GM21576 (cell line): ENCODE measurements around the gene COL19A1.
"Not testable (repeated sequence)": the region's sequence is repeated elsewhere in the genome, so short reads cannot be mapped to it uniquely, and the experiment has no call there.

Experiments
- ATAC-seq: cut with Tn5 transposase; IDR thresholded peaks from one replicate; pipeline ENCODE4 v1.9.1; 2021; ENCODE audit warnings: mild to moderate bottlenecking, moderate library complexity; ENCODE audit not compliant: unreplicated experiment

COL19A1 gene

DNA sequence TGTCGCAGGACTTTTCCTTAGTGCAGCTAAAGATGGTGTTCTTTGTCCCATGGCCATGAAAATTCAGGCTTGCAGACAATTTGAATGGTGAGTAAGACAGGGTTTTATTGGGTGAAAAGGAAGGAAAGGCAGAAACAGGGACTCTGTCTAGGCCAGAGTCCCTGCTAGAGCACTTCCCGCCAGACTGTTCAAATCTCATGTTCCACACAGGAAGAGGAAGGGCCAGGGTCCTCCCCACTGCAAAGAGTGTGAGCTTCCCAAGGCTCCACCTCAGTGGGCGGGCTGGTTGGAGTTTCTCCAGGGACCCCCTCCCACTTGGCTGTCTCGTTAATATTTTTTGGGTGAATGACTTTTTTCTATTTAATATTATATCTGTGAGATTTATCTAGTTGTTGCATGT, 29.0 kb downstream of the COL19A1 start:
- no peak for ATAC-seq

DNA sequence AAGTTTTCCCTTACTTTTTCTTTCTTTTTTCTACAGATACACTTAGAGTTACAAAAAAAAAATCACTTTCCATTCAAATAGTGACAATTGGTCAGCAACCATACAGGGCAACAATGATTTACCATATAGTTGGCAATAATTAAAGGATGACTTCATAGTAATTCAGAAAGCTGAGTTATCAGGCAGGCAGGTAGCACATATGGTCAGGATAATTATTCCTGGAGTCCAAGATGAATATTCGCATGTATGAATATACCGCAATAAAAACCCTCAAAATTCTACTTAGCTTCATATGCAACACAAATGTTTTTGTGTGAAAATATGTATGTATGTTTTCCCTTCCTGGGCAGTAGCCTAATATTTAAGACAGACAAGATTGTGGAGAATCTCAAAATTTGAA, 34.5 kb downstream of the COL19A1 start:
- no peak for ATAC-seq

DNA sequence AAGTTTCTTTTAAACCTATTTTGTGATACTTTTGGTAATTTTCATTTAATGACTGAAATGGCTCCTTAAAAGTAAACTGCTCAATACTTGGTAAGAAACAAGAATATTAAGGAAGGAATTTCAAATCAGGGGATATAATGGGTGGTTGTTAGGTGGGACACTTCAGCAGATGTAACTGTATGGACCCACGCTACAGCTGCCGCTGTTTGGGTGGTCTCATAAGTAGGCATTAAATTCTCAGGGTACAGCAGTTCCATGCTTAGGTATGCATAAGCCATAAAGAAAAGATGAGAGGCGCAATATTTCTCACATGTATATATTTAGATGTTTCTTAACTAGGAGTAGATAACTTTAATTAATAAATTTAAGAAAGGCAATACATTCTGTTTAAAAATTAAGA, 35.0 kb downstream of the COL19A1 start:
- no peak for ATAC-seq

DNA sequence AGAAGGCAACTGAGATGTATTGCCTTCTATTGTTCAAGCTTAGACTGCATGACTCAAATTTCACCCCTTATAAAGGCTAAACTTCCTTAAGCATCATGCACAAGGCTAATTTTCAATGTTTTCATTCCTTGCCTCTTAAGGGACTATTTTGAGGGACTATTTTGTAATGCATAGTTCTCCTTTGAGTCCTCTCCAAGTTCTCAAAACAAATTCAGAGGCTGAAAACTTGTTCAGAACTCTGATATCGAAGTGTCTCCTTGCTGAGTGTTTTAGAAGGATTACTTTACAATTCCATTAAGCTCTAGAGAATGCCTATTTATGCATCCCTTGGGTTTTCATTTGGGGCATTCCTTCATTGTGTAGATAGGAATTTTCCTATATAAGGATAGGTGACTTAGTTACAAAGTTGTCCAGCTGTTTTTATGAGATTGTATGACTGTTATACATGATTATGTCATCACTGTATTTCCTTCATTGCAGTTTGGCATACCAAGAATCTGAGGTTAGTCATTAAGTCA, 41.7 kb downstream of the COL19A1 start:
- no peak for ATAC-seq

DNA sequence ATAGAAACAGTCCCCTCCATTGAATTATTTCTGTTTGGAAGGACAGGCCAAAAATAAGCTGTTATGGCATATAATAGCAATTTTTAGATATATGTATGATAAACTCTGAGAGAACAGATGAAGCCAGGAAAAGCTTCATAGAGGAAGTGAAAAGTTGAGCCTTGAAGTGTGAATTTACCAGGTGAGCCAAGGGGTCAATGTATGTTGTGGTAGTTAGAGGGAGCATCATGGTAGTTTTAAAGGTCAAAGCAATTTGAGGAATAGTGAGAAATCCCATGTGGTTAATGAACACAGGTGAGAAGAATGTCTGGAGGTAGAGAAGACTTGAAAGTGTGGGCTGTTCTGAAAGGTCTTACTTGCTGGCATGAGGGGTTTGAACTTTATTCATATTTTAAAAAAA, 47.0 kb downstream of the COL19A1 start:
- ATAC-seq, result no peak

DNA sequence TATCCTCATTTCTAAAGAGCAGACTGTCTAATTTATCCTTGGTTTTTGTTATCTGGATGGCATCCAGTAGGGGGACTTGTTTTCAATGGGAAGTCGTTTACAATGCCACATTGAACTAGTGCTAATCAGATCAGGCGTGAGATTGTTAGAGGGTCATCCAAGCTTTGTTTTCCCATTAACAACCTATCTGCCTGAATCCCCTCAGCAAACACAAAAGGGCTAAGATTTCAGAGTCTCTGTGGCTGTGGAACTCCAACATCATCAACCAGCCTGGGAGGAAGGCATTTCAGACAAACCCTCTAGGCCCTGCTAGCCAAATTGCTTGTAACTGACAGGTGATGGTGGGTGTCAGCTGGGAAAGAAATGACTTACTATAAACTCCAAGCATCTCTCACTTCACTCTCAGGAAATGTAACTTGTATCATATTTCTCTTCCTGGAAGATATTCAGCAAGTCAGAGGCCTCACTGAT, 47.7 kb downstream of the COL19A1 start:
- no peak for ATAC-seq

DNA sequence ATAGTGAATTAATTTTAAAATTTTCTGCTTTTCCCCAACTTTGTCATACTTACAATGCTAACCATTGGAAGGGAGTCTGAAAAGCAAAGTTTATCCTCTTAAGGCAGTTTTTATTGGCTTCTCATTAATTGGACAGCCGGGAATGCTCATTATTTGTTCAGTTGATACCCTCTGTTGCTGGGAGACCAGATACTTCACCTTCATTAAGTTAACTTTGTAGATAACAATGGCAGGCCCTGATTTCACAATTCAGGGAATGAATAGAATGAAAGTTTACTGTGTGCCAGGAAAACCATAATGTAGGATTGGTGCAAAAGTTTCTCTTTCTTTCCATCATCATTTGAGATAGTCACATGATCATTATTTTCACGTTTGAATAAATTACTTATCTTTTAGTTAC, 49.0 kb downstream of the COL19A1 start:
- no peak for ATAC-seq

DNA sequence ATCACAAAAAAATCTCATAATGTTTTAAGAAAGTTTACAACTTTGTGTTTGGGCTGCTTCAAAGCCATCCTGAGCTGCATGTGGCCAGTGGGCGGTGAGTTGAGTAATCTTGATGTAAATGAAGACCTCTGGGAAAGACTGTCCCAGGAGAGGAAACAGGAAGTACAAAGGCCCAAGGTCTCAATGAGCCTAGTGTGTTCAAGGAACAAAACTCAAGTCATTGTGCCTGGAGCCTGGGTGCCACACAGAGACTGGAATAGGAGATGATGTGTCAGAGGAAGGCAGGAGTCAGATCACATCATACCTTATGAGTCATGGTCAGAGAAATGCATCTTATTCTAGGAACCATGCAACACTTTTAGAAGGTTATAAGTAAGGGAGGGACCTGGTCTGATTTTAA, 51.5 kb downstream of the COL19A1 start:
- no peak for ATAC-seq

DNA sequence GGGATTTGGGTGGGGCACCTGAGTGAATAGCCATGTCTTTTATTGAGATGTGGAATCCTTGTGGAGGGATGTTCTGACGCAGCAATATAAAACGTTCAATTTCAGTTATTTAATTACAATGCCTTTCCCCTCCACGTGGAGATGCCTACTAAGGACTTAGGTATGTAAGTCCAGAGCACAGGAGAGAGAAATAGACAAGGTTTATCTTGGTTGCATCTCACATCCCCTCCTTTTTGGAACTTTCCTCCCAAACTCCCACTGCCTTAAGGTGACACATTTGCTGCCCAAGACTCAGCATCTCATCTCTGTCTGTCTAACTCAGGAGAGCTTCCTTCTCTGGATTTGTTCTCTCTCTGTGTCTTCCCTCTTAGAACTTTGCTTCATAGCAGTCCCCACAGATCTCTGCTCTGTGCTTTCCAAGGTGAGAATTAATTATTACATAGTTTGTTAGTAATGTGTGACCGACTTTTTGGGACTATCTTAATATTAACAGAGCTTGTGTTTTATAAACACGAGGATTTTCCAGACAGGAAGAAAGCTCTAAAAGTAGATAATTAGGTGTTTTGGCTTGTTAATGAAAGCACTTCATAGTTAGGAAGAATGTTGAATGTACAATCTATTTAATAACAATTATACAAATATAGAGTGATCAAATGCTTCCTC, 52.6 kb downstream of the COL19A1 start:
- ATAC-seq, result no peak

DNA sequence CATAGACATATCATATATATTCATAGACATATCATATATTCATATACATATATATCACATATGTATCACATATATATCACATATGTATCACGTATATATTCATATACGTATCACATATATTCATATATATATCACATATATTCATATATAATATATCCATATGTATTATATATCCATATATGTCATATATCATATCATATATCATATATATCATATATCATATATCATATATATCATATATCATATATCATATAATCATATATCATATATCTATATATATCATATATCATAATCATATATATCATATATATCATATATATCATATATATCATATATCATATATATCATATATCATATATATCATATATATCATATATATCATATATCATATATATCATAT, 54.7 kb downstream of the COL19A1 start:
- not testable (repeated sequence) for ATAC-seq

DNA sequence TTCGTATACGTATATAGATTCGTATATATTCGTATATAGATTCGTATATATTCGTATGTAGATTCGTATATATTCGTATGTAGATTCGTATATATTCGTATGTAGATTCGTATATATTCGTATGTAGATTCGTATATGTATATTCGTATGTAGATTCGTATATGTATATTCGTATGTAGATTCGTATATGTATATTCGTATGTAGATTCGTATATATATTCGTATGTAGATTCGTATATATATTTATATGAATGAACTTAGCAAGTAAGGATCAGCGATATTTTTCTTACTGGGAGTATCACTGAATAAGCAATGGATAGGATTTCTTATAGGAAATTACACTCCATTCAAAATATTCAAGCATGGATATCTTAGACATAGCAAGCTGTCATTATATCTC, 55.3 kb downstream of the COL19A1 start:
- not testable (repeated sequence) for ATAC-seq

DNA sequence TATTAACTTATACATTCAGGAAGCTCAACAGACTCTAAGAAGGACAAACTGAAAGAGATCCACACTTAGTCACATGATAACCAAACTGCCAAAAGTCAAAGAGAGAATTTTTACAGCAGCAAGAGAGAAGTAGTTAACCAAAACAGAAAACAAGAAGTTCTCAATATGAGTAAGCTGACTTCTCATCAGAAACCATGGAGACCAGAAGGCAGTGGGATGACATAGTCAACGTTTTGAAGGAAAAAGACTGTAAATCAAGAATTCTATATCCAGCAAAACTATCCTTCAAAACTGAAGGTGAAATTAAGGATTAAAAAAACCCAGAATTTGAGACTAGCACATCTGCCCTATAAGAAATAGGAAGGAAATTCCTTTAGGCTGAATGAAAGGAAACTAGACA, 60.4 kb downstream of the COL19A1 start:
- no peak for ATAC-seq

DNA sequence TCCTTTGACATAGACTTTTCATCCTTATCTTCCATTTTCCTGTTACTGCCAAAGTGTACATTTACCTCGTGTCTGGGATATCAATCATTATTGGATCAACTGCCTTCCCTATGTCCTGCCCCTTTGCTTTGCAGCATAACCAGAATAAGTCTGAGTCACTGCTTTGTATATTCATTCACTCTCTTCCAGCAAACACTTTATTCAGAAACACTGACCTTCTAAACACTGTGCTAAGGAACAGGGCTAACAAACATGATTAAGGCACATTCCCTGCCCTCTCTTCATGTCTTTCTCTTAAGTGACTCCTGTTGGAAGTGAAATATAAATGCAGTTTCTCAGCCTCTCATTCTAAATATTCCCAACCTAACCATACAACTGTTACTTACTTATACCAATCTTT, 66.9 kb downstream of the COL19A1 start:
- no peak for ATAC-seq

DNA sequence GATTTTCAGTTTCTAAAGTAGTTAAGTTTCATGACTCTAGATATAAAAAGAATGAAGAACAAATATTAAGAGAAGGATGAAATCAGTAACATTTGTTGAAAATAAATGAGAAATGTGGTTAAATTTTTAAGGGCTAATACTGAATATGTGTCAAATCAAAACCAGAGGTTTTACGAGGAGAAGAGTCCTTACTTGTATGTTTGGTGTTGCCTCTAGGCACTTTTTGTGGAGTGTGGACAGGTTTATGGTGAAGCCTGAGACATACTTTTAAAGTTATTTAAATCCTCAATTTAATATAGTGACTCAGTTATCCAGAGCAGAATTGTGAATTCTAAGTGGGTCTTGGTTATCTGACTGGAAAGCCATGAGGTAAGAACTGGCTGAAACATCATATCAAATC, 68.7 kb downstream of the COL19A1 start:
- ATAC-seq, result no peak

DNA sequence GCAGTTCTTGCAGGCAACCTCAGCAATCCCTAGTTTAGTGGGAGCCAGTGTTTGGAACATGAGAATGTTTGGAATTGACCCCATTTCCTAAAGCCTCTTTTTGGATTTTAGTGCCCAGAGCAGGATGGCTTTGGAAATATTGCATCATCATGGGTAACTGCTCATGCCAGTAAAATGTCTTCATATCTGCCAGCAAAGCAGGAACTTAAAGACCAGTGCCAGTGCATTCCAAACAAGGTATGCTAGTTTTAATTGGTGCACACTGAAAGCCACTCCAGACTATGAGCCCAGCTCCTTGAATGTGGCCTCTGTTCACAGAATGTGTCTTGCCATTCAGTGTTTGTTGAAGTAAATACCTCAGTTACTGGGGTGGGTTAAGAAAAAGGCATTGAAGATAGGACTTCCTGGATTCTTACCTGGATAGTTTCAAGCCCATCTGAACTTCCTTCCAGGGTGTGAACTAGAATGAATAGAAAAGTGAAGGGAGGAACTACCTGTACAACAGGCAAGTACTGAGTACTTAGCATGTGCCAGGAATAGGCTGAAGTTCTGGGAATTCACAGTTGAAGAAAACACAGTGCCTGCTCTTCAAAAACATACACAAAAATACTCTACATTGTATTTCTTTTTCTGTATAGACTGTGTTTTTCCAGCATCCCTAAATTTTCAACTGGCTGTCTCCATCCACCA, 70.5 kb downstream of the COL19A1 start:
- no peak for ATAC-seq

DNA sequence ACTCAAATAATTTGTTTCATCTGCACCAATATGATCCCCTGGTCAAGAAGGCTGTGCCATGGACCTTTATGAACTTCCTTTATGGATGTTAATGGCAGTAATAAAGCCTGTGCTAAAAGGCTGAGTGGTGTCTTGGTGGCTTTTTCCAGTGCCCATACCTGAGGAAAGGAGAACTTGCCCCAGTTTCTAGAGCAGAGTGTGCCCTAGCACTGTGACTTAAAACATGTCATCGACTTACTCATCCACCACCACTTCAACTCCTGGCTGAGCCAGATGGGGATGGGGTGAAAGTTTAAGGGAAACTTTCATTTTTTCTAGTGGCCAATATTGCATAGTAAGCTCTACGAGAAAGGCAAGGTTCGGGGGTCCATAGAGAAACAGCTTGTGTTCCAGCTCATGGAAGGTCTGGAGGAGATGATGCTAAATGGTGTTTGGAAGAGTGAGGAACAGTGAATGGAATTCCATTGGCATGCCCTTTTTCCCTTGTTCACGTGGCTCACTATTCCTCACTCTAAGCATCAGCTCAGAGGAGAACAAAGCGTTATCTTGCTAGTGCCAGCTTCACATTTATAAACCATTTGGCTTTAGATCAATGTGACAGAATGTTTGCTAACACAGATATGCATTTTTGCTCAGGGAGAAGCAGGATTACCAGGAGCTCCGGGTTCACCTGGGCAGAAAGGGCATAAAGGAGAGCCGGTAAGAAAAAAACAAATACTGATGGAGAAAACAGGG, 71.2 kb downstream of the COL19A1 start:
- no peak for ATAC-seq

DNA sequence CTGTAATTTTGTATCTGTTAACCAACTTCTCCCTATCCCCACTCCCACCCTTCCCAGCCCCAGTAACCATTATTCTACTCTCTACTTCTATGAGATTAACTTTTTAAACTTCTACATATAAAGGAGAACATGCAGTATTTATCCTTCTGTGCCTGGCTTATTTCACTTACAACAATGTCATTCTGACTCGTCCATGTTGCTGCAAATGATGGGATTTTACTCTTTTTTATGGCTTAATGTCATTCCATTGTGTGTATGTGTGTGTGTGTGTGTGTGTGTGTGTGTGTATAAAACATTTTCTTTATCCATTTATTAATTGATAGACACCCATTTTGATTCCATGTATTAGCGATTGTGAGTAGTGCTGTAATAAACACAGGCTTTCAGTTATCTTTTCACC, 76.1 kb downstream of the COL19A1 start:
- no peak for ATAC-seq

DNA sequence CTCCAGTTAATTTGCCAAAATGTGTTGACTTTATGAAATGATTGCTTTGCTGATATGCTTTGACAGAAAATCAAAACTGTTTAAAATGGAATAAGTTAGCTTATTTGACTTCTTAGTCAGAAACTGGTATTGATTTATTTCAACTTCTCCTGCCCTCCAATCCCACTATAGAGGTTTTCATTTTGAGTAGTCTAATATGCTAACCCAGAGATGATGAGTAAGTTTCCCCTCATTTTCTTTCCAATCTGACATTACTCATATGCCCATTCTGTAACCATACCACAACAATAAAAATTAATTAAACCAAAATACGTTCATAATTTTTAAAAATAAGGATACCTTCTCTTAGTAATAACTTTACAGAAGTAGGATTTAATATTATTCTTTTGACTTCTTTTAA, 78.8 kb downstream of the COL19A1 start:
- ATAC-seq, result no peak

DNA sequence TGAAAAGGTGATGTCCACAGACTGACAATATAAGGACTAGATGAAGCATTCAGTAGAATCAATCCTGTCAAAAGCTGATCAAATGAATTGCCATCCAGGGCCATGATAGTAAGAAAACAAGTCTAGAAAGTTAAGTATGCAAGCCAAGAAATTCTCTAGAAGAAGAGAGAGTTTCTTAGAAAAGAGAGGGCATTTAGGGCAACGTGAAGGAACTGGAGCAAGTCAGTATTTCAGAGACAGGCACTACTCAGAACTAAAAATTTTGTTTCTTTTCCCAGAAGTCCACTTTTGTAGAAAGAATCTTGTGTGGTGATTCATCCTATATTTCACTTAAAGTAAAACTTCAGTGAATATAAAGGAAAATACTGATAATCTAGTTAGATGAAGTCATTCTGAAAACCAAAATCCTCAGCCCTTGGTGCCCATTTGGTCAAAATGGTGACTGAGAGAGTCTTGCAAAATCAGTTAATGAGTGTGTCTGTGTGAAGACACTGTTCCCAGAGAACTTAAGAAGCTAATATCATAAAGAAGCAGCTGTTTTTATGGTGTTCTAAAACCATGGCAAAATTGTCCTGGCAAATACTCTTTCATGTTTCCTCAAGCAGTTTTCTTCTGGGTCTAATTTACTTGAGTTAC, 82.2 kb downstream of the COL19A1 start:
- no peak for ATAC-seq

DNA sequence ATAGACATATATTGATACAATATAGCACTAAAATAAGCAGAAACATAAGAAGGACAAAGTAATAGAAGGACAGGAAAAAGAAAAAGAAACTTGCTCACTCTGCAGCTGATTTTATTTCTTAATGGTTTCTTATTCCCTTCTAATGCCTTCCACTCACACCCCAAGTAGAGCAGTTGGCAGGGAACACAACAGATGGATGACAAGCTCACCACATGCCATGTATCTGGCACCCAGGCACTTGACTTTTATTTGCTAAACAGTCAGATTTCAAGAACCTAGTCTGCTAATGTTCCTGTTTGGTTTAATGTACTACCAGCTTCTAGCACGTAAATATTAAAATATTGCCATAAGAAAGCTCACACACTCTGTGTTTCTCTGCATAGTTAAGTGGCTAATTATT, 87.1 kb downstream of the COL19A1 start:
- no peak for ATAC-seq

DNA sequence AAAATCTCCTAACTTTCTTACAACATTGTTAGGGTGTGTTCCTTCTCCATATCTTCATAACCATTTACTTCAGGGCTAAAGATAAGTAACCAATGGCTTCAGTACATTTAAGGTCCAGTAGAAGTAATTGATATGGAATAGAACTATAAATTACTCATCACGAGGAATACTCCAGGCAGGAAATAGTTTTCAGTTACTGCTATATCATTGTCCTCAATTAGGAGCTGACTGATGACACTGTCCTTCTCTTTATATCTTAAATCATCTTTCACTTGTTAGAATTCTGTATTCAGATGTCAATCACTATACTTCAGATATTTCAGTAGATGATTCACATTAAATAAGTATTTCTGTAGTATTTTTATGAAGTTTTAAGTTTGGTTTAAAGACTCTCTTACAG, 88.4 kb downstream of the COL19A1 start:
- ATAC-seq, result no peak
